Thoracic aorta (tissue), 2 donors: ENCODE results near the gene SNRPD2. TPM values are rescaled to one million over a fixed set of nuclear protein-coding genes. Genes with fewer than 3 reads are reported as not detected.

Experiments used
- ATAC-seq: fragments of 150-250 bp; one replicate; pipeline ENCODE4 v1.8.0; 2017; ENCODE audit warnings: low read depth; ENCODE audit not compliant: insufficient number of reproducible peaks, low FRiP score
- DNase-seq: peaks from one replicate; pipeline ENCODE4 v3.0.0-alpha.2; 2020; ENCODE audit warnings: low spot score
- H3K27ac ChIP-seq, 2 donors: fragments of 200-600 bp; sonication (generic); 1 replicate in 1 of 2; 2 replicates in 1 of 2; pipeline ENCODE4 v1.5.1; 2016; ENCODE audit warnings: mild to moderate bottlenecking in 2 of 2, moderate library complexity in 2 of 2
- H3K27me3 ChIP-seq: fragments of 200-600 bp; sonication (generic); replicated peaks from 2 replicates; pipeline ENCODE4 v1.6.0; 2016; ENCODE audit warnings: mild to moderate bottlenecking; ENCODE audit not compliant: insufficient read depth
- H3K36me3 ChIP-seq: fragments of 200-600 bp; sonication (generic); one replicate; pipeline ENCODE4 v1.5.1; 2016
- H3K4me1 ChIP-seq, 2 donors: fragments of 200-600 bp; sonication (generic); 1 replicate in 1 of 2; 2 replicates in 1 of 2; pipeline versions ENCODE4 v1.5.1 to v1.6.0; 2016; ENCODE audit warnings: low read depth in 2 of 2, mild to moderate bottlenecking in 1 of 2; ENCODE audit not compliant: control insufficient read depth in 1 of 2
- H3K4me3 ChIP-seq: fragments of 200-600 bp; sonication (generic); 2 replicates; pipeline ENCODE4 v1.5.1; 2016; ENCODE audit warnings: mild to moderate bottlenecking
- H3K9me3 ChIP-seq: fragments of 200-600 bp; sonication (generic); 2 replicates; pipeline ENCODE4 v1.5.1; 2016
- total RNA-seq, 2 donors: library from RNA; depleted of rRNA; stranded (reverse); fragments of >200 nt; gene quantifications; one replicate each; pipeline versions ENCODE4 v1.1.0 to v1.2.3, GENCODE V29; 2016
- TF ChIP-seq, protein P1 (sequence below): fragments of 200-600 bp; sonication (generic); IDR thresholded peaks from one replicate; pipeline ENCODE4 v1.5.1; 2019; ENCODE audit warnings: antibody characterized with exemption

Gene SNRPD2
- total RNA-seq, 2 donors from 2014 or later, result 65.7 to 70.1 TPM

DNA sequence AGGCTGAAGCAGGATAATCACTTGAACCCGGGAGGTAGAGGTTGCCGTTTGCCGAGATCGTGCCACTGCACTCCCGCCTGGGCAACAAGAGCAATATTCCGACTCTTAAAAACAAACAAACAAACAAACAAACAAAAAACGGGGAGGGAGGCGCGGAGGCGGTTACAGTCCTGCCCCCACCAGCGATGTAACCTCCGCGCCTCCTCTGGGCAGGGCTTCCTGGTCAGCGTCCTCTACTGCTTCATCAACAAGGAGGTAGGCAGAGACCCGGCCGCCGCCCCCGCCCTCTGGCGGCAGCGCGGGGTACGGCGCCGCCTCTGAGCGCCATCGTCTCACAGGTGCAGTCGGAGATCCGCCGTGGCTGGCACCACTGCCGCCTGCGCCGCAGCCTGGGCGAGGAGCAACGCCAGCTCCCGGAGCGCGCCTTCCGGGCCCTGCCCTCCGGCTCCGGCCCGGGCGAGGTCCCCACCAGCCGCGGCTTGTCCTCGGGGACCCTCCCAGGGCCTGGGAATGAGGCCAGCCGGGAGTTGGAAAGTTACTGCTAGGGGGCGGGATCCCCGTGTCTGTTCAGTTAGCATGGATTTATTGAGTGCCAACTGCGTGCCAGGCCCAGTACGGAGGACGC lies 10.2 kb downstream of the SNRPD2 start:
- H3K27ac ChIP-seq, result peak overlapping the region; percentile 67 to 69
- ATAC-seq, result peak; percentile 86
- TF ChIP-seq, protein P1, sequence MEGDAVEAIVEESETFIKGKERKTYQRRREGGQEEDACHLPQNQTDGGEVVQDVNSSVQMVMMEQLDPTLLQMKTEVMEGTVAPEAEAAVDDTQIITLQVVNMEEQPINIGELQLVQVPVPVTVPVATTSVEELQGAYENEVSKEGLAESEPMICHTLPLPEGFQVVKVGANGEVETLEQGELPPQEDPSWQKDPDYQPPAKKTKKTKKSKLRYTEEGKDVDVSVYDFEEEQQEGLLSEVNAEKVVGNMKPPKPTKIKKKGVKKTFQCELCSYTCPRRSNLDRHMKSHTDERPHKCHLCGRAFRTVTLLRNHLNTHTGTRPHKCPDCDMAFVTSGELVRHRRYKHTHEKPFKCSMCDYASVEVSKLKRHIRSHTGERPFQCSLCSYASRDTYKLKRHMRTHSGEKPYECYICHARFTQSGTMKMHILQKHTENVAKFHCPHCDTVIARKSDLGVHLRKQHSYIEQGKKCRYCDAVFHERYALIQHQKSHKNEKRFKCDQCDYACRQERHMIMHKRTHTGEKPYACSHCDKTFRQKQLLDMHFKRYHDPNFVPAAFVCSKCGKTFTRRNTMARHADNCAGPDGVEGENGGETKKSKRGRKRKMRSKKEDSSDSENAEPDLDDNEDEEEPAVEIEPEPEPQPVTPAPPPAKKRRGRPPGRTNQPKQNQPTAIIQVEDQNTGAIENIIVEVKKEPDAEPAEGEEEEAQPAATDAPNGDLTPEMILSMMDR, result peak; percentile 98
- peak overlapping the region; percentile 69 for H3K4me3 ChIP-seq
- DNase-seq, result peak; percentile 41
- peaks cover 5% of the 10 kb centered on the region for H3K36me3 ChIP-seq
- peaks cover 4 to 18% of the 10 kb centered on the region in 2 donors for H3K4me1 ChIP-seq
- no peaks in the 10 kb centered on the region for H3K9me3 ChIP-seq
- peaks cover 11% of the 10 kb centered on the region for H3K27me3 ChIP-seq

DNA sequence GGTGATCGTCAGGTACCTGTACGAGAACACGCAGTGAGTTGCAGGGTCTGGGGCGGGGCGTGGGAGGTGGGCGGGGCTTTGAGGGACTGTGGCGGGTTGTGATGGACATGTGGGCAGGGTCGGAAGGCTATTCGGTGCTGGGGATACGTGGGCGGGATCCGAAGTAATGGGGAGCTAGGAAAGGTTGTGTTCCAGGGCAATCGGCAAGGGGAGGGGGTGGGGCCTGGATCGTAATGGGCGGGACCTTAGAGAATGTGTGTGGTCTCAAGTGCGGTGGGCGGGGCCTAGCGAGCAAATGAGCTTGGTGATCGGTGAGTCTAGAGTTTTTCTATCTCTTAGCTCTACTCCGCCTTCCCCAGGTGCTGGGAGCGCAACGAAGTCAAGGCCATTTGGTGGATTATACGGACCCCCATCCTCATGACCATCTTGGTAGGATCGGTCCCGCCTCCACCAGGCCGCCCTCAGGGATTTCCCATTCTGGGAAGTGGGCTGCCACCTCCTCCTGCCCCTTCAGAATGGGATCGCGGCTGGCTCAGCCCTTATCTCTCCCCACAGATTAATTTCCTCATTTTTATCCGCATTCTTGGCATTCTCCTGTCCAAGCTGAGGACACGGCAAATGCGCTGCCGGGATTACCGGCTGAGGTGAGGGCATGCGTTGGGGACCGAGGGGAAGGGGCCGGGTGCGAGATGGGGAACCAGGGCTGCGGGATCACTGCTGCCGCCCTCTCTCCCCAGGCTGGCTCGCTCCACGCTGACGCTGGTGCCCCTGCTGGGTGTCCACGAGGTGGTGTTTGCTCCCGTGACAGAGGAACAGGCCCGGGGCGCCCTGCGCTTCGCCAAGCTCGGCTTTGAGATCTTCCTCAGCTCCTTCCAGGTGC lies 14.2 kb downstream of the SNRPD2 start:
- ATAC-seq (no peak), DNase-seq (no peak)
- Histone ChIP-seq H3K36me3 (no peaks in the 10 kb centered on the region), H3K9me3 (no peaks in the 10 kb centered on the region), H3K4me1 (peaks cover 4 to 18% of the 10 kb centered on the region in 2 donors), H3K4me3 (peak overlapping the region; percentile 43), H3K27me3 (peaks cover 11% of the 10 kb centered on the region), H3K27ac (no peak overlapping the region)
- TF ChIP-seq, protein P1, result no peak

DNA sequence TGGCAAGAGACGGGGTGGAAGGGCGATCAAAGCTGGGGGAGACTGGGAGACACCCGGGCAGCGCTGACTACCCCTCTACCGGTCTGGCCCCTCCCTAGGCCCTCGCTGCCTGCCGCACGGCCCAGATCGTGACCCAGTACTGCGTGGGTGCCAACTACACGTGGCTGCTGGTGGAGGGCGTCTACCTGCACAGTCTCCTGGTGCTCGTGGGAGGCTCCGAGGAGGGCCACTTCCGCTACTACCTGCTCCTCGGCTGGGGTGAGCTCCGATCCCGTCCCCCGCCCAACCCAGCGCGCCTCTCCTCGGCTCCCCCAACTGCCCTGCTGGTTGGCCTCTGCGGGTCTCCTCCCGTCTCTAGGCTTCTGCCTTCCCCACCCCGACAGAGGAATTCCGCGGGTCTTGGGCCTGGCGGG lies 14.9 kb downstream of the SNRPD2 start:
- H3K9me3 ChIP-seq, result no peaks in the 10 kb centered on the region
- no peak overlapping the region for H3K27ac ChIP-seq
- TF ChIP-seq, protein P1, result no peak
- DNase-seq (no peak), ATAC-seq (no peak)
- H3K27me3 ChIP-seq, result peaks cover 11% of the 10 kb centered on the region
- H3K4me1 ChIP-seq, result peaks cover 4 to 16% of the 10 kb centered on the region in 2 donors
- peak overlapping the region; percentile 43 for H3K4me3 ChIP-seq
- no peaks in the 10 kb centered on the region for H3K36me3 ChIP-seq

- Histone ChIP-seq H3K4me1 (peaks cover 4 to 8% of the 10 kb centered on the region in 2 donors), H3K4me3 (no peak overlapping the region), H3K9me3 (no peaks in the 10 kb centered on the region), H3K27ac (no peak overlapping the region), H3K27me3 (peaks cover 26% of the 10 kb centered on the region), H3K36me3 (no peaks in the 10 kb centered on the region)
- DNase-seq (no peak), ATAC-seq (no peak)
- TF ChIP-seq, protein P1, result no peak
Observed at GRCh38 chr19:45674946-45675345, 16.8 kb downstream of the SNRPD2 start.
